H54 (cell line): ENCODE results near the gene HSPB8.

Experiments used
- DNase-seq: peaks from one replicate; pipeline ENCODE4 v3.0.0; 2011; ENCODE audit warnings: low spot score, mixed read lengths; ENCODE audit not compliant: insufficient read length
- FAIRE-seq: peaks from 3 replicates; lab custom pipeline; 2011; peaks lifted over from hg19 to GRCh38; lab: Jason Lieb, UNC
- POLR2A ChIP-seq: IDR thresholded peaks from 2 replicates; pipeline ENCODE4 v1.6.1; 2011; ENCODE audit warnings: low read depth, mild to moderate bottlenecking, low read length

HSPB8 gene

DNA sequence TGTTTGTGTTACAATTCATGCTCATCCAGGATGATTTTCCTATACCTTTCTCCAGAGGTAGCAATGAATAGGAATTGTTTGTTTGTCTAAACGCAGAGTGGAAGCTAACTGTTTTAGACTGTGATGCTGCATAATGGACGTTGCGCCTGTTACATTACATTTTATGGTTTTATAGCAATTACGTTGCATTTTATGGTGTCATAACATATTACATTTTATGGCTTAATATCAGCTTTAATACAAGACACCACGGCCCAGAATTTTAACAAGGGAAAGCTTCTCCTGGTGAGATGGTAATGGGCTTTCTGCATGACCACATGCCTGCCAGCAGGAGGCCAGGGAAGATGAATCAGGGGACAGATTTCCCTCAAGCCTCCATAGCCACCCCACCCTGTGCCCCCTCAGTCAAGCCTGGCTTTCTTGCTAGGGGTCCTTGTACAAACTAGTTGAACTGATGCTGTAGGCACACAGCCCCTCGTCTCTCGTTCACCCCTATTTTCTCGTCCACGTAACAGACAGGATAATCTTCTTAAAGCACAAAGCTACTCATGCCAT, 56.5 kb downstream of the HSPB8 start:
- TF ChIP-seq POLR2A = no peak
- DNase-seq (no peak), FAIRE-seq (no peak)

DNA sequence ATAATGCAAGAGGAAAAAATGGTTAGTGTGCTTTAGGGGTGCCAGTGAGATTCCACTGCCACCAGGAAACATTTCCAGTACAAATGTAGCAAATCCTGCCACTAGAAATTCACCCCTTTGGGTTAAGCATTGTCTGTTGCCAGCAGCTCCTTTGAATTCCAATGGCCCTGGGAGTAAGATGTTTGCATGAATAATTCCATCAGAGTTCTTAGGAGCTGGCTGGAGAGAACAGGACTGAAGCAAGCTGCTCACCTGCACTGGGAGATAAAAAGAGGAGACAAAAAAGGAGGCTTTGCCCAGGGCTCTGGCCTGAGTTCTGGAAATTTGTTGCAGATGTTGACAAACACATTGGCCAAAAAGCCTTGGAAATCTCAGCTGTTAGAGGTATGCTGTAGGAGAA, 57.6 kb downstream of the HSPB8 start:
- FAIRE-seq = no peak
- DNase-seq = no peak
- no peak for TF ChIP-seq POLR2A

DNA sequence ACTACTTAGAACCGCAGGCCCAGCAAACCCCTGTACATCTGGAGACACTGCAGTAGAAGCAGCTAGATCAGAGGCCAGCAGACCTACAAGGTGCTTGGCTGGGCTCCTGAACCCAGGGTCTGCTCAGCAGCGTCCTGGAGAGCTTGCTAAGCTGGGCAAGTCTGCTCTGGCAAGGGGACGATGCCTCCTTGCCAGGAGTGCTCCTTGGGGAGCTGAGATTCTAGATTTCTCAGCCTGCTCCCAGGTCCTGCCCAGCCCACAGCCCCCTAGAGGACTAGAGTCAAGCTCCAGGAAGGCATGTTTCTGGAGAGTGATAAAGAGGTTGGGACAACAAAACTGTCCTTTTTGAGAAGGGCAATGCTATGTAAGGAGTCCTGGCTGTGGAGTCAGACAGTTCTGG, 60.3 kb downstream of the HSPB8 start:
- FAIRE-seq (no peak), DNase-seq (no peak)
- TF ChIP-seq POLR2A = no peak

DNA sequence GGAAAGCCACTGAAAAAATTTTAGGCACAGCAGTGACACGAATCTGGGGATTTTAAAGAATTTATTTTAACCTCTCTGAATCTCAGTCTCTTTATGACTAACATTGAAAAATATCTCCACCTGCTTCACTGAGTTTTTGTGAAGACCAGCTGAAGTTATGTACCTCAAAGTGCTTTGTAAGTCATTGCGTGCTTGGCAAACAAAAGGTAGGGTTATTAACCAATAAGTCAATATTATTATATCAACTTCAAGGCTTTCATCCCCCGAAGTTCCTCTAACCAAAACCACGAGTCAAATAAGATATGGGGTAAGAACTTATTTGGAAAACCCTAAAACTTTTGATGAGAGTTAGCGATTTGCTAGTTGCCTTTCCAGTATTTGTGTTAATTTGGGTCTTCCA, 62.3 kb downstream of the HSPB8 start:
- DNase-seq (no peak), FAIRE-seq (no peak)
- no peak for TF ChIP-seq POLR2A

DNA sequence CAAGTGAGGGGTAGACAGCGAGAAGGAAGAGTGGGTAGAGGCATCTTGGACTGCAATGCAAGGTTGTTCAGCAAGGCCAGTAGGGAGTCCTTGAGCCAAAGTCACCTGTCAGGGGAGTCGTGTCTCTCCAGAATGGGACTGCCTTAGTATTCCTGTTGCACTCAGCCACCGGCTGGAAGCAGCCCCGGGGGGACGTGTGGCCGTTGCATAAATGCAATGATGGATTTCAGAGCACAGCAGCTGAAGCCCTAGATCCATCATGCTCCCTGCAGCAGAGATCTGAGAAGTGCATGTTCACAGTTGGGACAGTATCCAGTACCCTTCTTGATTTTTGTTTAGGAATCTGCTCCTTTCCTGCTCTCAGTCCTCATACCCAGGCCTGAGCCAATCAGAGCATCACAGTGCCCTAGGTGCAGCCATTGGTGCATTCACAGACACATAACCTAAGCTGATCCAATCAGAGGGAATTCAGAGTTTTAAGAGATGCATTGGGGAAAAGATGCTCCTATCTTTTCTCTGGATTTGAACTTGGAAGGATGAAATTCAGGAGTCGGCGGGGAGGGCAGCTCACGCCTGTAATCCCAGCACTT, 62.9 kb downstream of the HSPB8 start:
- no peak for TF ChIP-seq POLR2A
- DNase-seq = no peak
- FAIRE-seq = no peak
